H9 (cell line): ENCODE measurements around the gene GNAI2. TPM values are rescaled to one million over a fixed set of nuclear protein-coding genes. Genes with fewer than 3 reads are reported as not detected.

Experiments
- DNase-seq: peaks from one replicate; pipeline ENCODE4 v3.0.0-alpha.2; 2017
- H2AFZ ChIP-seq: one replicate; pipeline ENCODE4 v1.6.1; 2013; ENCODE audit warnings: mild to moderate bottlenecking, low read length, control low read depth, moderate library complexity
- H2AK5ac ChIP-seq: 2 replicates; pipeline ENCODE4 v1.6.1; 2013; ENCODE audit warnings: low read length, control low read depth, mixed read lengths; ENCODE audit not compliant: insufficient read length
- H2BK120ac ChIP-seq: one replicate; pipeline ENCODE4 v1.6.1; 2013; ENCODE audit warnings: low read depth, mild to moderate bottlenecking, low read length, control low read depth, inconsistent platforms; ENCODE audit not compliant: poor library complexity, severe bottlenecking
- H2BK12ac ChIP-seq: 2 replicates; pipeline ENCODE4 v1.6.1; 2013; ENCODE audit warnings: low read length, control low read depth, mixed read lengths, low read depth; ENCODE audit not compliant: insufficient read length
- H2BK15ac ChIP-seq: 2 replicates; pipeline ENCODE4 v1.6.1; 2013; ENCODE audit warnings: low read depth, low read length, control low read depth
- H2BK20ac ChIP-seq: one replicate; pipeline ENCODE4 v1.6.1; 2013; ENCODE audit warnings: low read depth, mild to moderate bottlenecking, low read length, control low read depth, inconsistent platforms; ENCODE audit not compliant: poor library complexity, severe bottlenecking
- H2BK5ac ChIP-seq: 2 replicates; pipeline ENCODE4 v1.6.1; 2013; ENCODE audit warnings: low read length, control low read depth, mixed read lengths; ENCODE audit not compliant: insufficient read length
- H3K14ac ChIP-seq: 2 replicates; pipeline ENCODE4 v1.6.1; 2013; ENCODE audit warnings: low read length, control low read depth; ENCODE audit not compliant: insufficient read depth
- H3K18ac ChIP-seq: 2 replicates; pipeline ENCODE4 v1.6.1; 2013; ENCODE audit warnings: low read depth, mild to moderate bottlenecking, mixed read lengths, low read length, control low read depth; ENCODE audit not compliant: insufficient read length
- H3K23ac ChIP-seq: 2 replicates; pipeline ENCODE4 v1.6.1; 2013; ENCODE audit warnings: low read length, control low read depth, mixed read lengths, low read depth; ENCODE audit not compliant: insufficient read length
- H3K23me2 ChIP-seq: 2 replicates; pipeline ENCODE4 v1.6.1; 2013; ENCODE audit warnings: low read depth, mild to moderate bottlenecking, mixed read lengths, low read length, control low read depth; ENCODE audit not compliant: insufficient read length, poor library complexity, severe bottlenecking
- H3K27ac ChIP-seq: 2 replicates; pipeline ENCODE4 v1.5.1; 2013; ENCODE audit warnings: low read length, control low read depth, mixed read lengths, low read depth; ENCODE audit not compliant: insufficient read length
- H3K27me3 ChIP-seq: 2 replicates; pipeline ENCODE4 v1.6.1; 2013; ENCODE audit warnings: low read length, control low read depth, inconsistent platforms; ENCODE audit not compliant: insufficient read depth
- H3K4ac ChIP-seq: 2 replicates; pipeline ENCODE4 v1.6.1; 2013; ENCODE audit warnings: low read depth, mild to moderate bottlenecking, control low read depth, inconsistent platforms, low read length, moderate library complexity
- H3K4me1 ChIP-seq: 2 replicates; pipeline ENCODE4 v1.6.1; 2013; ENCODE audit warnings: low read length, control low read depth, inconsistent platforms; ENCODE audit not compliant: insufficient read depth
- H3K4me2 ChIP-seq: 2 replicates; pipeline ENCODE4 v1.6.1; 2013; ENCODE audit warnings: low read length, control low read depth, mixed read lengths; ENCODE audit not compliant: insufficient read length, insufficient read depth
- H3K56ac ChIP-seq: 2 replicates; pipeline ENCODE4 v1.6.1; 2013; ENCODE audit warnings: low read depth, mild to moderate bottlenecking, mixed read lengths, low read length, control low read depth; ENCODE audit not compliant: insufficient read length
- H3K79me1 ChIP-seq: 2 replicates; pipeline ENCODE4 v1.6.1; 2013; ENCODE audit warnings: low read depth, mild to moderate bottlenecking, moderate library complexity, low read length, control low read depth, inconsistent platforms; ENCODE audit not compliant: insufficient read depth, poor library complexity, severe bottlenecking
- H3K79me2 ChIP-seq: 2 replicates; pipeline ENCODE4 v1.6.1; 2013; ENCODE audit warnings: low read length, control low read depth, inconsistent platforms; ENCODE audit not compliant: insufficient read depth
- H3K9ac ChIP-seq: 2 replicates; pipeline ENCODE4 v1.6.1; 2013; ENCODE audit warnings: low read length, control low read depth, mixed read lengths; ENCODE audit not compliant: insufficient read length; ENCODE audit errors: extremely low read depth
- H3K9me3 ChIP-seq: one replicate; pipeline ENCODE4 v1.6.1; 2013; ENCODE audit warnings: low read depth, low read length, inconsistent platforms; ENCODE audit not compliant: control insufficient read depth
- H3T11ph ChIP-seq: one replicate; pipeline ENCODE4 v1.6.1; 2013; ENCODE audit warnings: mild to moderate bottlenecking, low read length, control low read depth, inconsistent platforms
- H4K20me1 ChIP-seq: one replicate; pipeline ENCODE4 v1.6.1; 2013; ENCODE audit not compliant: control insufficient read depth, insufficient read length, insufficient read depth
- H4K5ac ChIP-seq: 2 replicates; pipeline ENCODE4 v1.6.1; 2013; ENCODE audit warnings: low read depth, mild to moderate bottlenecking, mixed read lengths, low read length, control low read depth; ENCODE audit not compliant: insufficient read length
- H4K8ac ChIP-seq: replicated peaks from 2 replicates; pipeline ENCODE4 v1.6.1; 2013; ENCODE audit warnings: low read length, control low read depth, mixed read lengths, low read depth; ENCODE audit not compliant: insufficient read length
- H4K91ac ChIP-seq: 2 replicates; pipeline ENCODE4 v1.6.1; 2013; ENCODE audit warnings: low read depth, mild to moderate bottlenecking, moderate library complexity, mixed read lengths, low read length, control low read depth; ENCODE audit not compliant: insufficient read length
- H3K27ac Mint-ChIP-seq, 3 experiments: 2 replicates in 2 of 3; 3 replicates in 1 of 3; pipeline ENCODE4 v1.8.0; 2020 to 2021; ENCODE audit warnings: mixed read lengths in 3 of 3, mild to moderate bottlenecking in 1 of 3, moderate library complexity in 1 of 3
- H3K27me3 Mint-ChIP-seq: 2 replicates; pipeline ENCODE4 v1.8.0; 2021; ENCODE audit warnings: low read depth, mild to moderate bottlenecking, moderate library complexity, mixed read lengths
- H3K36me3 Mint-ChIP-seq, 3 experiments: 2 replicates in 2 of 3; 3 replicates in 1 of 3; pipeline ENCODE4 v1.8.0; 2020 to 2021; ENCODE audit warnings: low read depth in 3 of 3, mixed read lengths in 3 of 3; ENCODE audit not compliant: insufficient read depth in 1 of 3
- H3K4me1 Mint-ChIP-seq, 2 experiments: 2 replicates each; pipeline ENCODE4 v1.8.0; 2020; ENCODE audit warnings: mixed read lengths in 2 of 2
- H3K4me3 Mint-ChIP-seq, 2 experiments: 2 replicates in 1 of 2; 3 replicates in 1 of 2; pipeline ENCODE4 v1.8.0; 2020 to 2021; ENCODE audit warnings: mild to moderate bottlenecking in 2 of 2, mixed read lengths in 2 of 2, moderate library complexity in 1 of 2
- H3K9me3 Mint-ChIP-seq, 2 experiments: 2 replicates in 1 of 2; 3 replicates in 1 of 2; pipeline ENCODE4 v1.8.0; 2020; ENCODE audit warnings: mild to moderate bottlenecking in 2 of 2, mixed read lengths in 2 of 2, moderate library complexity in 1 of 2
- CTCF ChIP-seq: fragments of 200-600 bp; sonication (generic); conservative IDR thresholded peaks from 3 replicates; pipeline ENCODE4 v1.8.0; 2021; ENCODE audit warnings: antibody characterized with exemption, mild to moderate bottlenecking
- WGBS: extraction: QIAGEN DNeasy Blood & Tissue Kit; methylation state at CpG from one replicate; pipeline ENCODE4 v1.1.7; 2013; ENCODE audit warnings: missing lambda C conversion rate, low lambda C conversion rate, mixed read lengths; ENCODE audit not compliant: insufficient read length; ENCODE audit errors: extremely low coverage; 5-methylcytosine and 5-hydroxymethylcytosine counted together
- total RNA-seq: library from RNA; stranded (reverse); gene quantifications from 2 replicates; pipeline ENCODE4 v1.2.1, GENCODE V29; 2021

Gene GNAI2
- total RNA-seq, 1 experiment from 2014 or later: 218 TPM

GRCh38 chr3:50294089-50294488, 58.1 kb downstream of the GNAI2 start:
- H3K23ac ChIP-seq: no peak overlapping the region
- H3K23me2 ChIP-seq: peaks cover 11% of the 10 kb centered on the region
- no peak overlapping the region for H3K4me2 ChIP-seq
- no peak overlapping the region for H3K18ac ChIP-seq
- H2BK5ac ChIP-seq: no peak overlapping the region
- peaks cover 15 to 28% (median 19%) of the 10 kb centered on the region in 3 experiments; a peak in 6 of 7 replicates for H3K36me3 Mint-ChIP-seq
- H3K79me1 ChIP-seq: no peaks in the 10 kb centered on the region
- H4K8ac ChIP-seq: no peak overlapping the region
- H3K4me1 ChIP-seq: no peaks in the 10 kb centered on the region
- no peak overlapping the region for H2BK15ac ChIP-seq
- H3K9me3 ChIP-seq: no peaks in the 10 kb centered on the region
- peaks cover 15 to 16% of the 10 kb centered on the region in 2 experiments for H3K4me1 Mint-ChIP-seq
- H3K56ac ChIP-seq: no peak overlapping the region
- no peaks in the 10 kb centered on the region; a peak in 1 of 5 replicates for H3K9me3 Mint-ChIP-seq
- peaks cover 3% of the 10 kb centered on the region; the same call in 1 of the 2 replicates for H3K79me2 ChIP-seq
- H3K27ac ChIP-seq: no peak overlapping the region
- no peak overlapping the region; a peak in 1 of 5 replicates for H3K4me3 Mint-ChIP-seq
- H4K91ac ChIP-seq: no peak overlapping the region
- DNase-seq: no peak
- no peak overlapping the region for H3K9ac ChIP-seq
- H3K14ac ChIP-seq: no peak overlapping the region
- no peak overlapping the region for H2BK12ac ChIP-seq
- H2AFZ ChIP-seq: no peak overlapping the region
- H3K27me3 Mint-ChIP-seq: no peaks in the 10 kb centered on the region
- H3K27ac Mint-ChIP-seq: no peak overlapping the region
- H3K4ac ChIP-seq: no peak overlapping the region
- no peak overlapping the region for H2BK120ac ChIP-seq
- no peak overlapping the region for H4K5ac ChIP-seq
- no peaks in the 10 kb centered on the region for H3K27me3 ChIP-seq
- no peaks in the 10 kb centered on the region for H4K20me1 ChIP-seq
- WGBS: no CpG with 5 or more reads among the region's 4 CpGs
- H2BK20ac ChIP-seq: no peak overlapping the region
- no peak overlapping the region for H3T11ph ChIP-seq
- no peak for TF ChIP-seq CTCF
- no peak overlapping the region for H2AK5ac ChIP-seq
